ENCODE results near the gene DBP.

The DBP gene

GRCh38 chr19:48624791-48625723, 12.1 kb downstream of the DBP start:
- peak; percentile 7 for DNase-seq

- peak; percentile 98 for DNase-seq
Measured at GRCh38 chr19:48624067-48624594, 13.0 kb downstream of the DBP start.

GRCh38 chr19:48623556-48624066, 13.6 kb downstream of the DBP start:
- no peak for DNase-seq

- DNase-seq: no peak
Measured at GRCh38 chr19:48619692-48620585, 17.2 kb downstream of the DBP start.

GRCh38 chr19:48618916-48619691, 18.1 kb downstream of the DBP start, which contains the start of the genes RPL18 and SPHK2:
TSS of gene RPL18 (minus strand) at chr19:48619178. CDS start at chr19:48619143, 35 bp downstream.
TSS of gene SPHK2 (plus strand) at chr19:48619506. CDS start at chr19:48620515, 1,009 bp downstream.
- DNase-seq: peak; percentile 97

- DNase-seq: no peak
Measured at GRCh38 chr19:48618278-48618915, 18.8 kb downstream of the DBP start.

- DNase-seq: no peak
Measured at GRCh38 chr19:48617146-48617937, 19.8 kb downstream of the DBP start.

GRCh38 chr19:48616491-48617056, 20.6 kb downstream of the DBP start:
- no peak for DNase-seq

GRCh38 chr19:48616041-48616436, 21.1 kb downstream of the DBP start:
- DNase-seq: no peak

- DNase-seq: no peak
Measured at GRCh38 chr19:48615231-48616040, 21.7 kb downstream of the DBP start.

- DNase-seq: no peak
Measured at GRCh38 chr19:48614436-48615230, 22.5 kb downstream of the DBP start, which contains the start of gene FAM83E. TSS of gene FAM83E (minus strand) at chr19:48615076. CDS start at chr19:48613372, 1,704 bp downstream.

- no peak for DNase-seq
Measured at GRCh38 chr19:48613852-48614435, 23.2 kb downstream of the DBP start.

GRCh38 chr19:48613024-48613851, 23.9 kb downstream of the DBP start:
- no peak for DNase-seq

- no peak for DNase-seq
Measured at GRCh38 chr19:48611872-48612271, 25.3 kb downstream of the DBP start.

GRCh38 chr19:48609571-48610108, 27.5 kb downstream of the DBP start:
- no peak for DNase-seq

GRCh38 chr19:48608798-48609263, 28.3 kb downstream of the DBP start:
- peak; percentile 57 for DNase-seq

- DNase-seq: no peak
Measured at GRCh38 chr19:48607359-48607755, 29.8 kb downstream of the DBP start.

Measured in stimulated activated CD4-positive, alpha-beta T cell treated with anti-CD3 and anti-CD28 coated beads, Interleukin-4, amount 100 ng/mL, for 24 hours (primary cell).